AG09309 (cell line): ENCODE measurements around the gene KCNG4.

Experiments
- DNase-seq: peaks from one replicate; pipeline ENCODE4 v3.0.0-alpha.2; 2010; ENCODE audit warnings: low read depth
- H3K4me3 ChIP-seq: 2 replicates; pipeline ENCODE4 v1.5.1; 2011; ENCODE audit warnings: mild to moderate bottlenecking, low read depth, low read length, moderate library complexity; ENCODE audit not compliant: control insufficient read depth
- TF ChIP-seq, protein P1 (sequence below): IDR thresholded peaks from 2 replicates; pipeline ENCODE4 v1.5.1; 2011; ENCODE audit warnings: mild to moderate bottlenecking, low read depth, low read length, inconsistent platforms; ENCODE audit not compliant: insufficient read depth, control insufficient read depth; ENCODE audit errors: missing control alignments

Gene KCNG4

DNA sequence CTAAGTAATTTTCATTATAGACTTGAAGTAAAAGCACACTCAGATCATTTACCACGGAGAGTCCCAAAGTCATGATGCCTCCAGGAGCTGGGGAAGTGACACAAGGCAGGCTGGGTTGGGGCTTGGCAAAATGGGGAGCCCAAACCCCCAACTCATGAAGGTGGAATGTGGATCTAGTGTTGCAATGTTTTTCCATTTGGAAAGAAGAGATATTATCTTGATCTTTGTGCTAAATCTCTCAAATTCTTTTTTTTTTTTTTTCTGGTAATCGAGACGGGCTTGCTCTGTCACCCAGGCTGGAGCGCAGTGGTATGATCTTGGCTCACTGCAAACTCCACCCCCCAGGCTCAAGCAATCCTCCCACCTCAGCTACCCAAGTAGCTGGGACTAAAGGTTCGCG lies 7.5 kb upstream of the KCNG4 start:
- no peak overlapping the region for H3K4me3 ChIP-seq
- no peak for DNase-seq
- TF ChIP-seq, protein P1, sequence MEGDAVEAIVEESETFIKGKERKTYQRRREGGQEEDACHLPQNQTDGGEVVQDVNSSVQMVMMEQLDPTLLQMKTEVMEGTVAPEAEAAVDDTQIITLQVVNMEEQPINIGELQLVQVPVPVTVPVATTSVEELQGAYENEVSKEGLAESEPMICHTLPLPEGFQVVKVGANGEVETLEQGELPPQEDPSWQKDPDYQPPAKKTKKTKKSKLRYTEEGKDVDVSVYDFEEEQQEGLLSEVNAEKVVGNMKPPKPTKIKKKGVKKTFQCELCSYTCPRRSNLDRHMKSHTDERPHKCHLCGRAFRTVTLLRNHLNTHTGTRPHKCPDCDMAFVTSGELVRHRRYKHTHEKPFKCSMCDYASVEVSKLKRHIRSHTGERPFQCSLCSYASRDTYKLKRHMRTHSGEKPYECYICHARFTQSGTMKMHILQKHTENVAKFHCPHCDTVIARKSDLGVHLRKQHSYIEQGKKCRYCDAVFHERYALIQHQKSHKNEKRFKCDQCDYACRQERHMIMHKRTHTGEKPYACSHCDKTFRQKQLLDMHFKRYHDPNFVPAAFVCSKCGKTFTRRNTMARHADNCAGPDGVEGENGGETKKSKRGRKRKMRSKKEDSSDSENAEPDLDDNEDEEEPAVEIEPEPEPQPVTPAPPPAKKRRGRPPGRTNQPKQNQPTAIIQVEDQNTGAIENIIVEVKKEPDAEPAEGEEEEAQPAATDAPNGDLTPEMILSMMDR: no peak

DNA sequence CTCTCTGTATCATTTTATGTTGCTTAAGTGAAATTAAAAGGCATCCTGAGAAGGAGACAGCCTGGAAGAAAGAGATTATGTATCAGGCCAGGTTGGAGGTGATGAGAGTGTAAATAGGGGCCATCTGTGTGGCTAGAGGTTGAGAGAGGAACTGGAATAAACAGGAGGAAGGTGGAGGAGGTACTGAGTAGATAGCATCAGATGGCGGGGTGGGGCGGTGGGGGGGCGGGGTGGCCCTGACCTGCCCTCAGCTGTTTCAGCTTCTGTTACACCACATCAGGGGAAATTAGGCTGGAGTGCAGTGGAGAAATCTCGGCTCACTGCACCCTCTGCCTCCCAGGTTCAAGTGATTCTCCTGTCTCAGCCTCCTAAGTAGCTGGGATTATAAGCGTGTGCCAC lies 6.9 kb upstream of the KCNG4 start:
- TF ChIP-seq, protein P1: no peak
- no peak overlapping the region for H3K4me3 ChIP-seq
- no peak for DNase-seq

DNA sequence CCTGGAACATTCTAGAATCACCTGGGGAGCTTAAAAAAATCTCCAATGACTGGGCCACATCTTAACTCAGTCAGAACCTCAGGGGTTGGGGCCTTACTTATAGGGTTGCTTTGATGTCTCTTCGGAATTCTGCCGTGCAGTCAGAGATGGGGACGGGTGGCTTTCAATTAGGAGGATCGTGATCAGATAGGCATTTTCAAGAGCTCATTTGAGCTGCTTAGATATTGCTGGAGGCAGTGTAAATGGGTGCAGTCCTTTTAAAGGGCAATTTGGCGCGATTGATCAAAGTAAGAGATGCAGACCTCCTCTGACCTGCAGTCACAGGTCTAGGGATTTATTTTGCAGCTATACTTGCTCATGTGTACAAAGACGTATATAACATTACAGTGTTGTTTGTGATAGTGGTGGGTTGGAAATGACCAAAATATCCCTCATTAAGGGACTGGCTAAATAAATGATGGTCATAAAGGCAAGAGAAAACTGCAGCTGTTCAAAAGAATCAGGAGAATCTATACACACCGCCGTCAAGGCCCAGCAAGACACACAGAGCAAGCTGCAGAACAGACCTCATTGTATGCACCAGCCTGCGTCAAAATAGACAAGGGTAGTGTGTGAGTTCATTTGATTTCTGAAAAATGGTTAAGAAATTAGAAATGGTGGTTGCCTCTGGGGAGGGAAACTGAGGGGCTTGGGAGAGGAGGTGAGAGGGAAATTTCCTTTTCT lies 6.3 kb upstream of the KCNG4 start:
- DNase-seq: no peak
- no peak overlapping the region for H3K4me3 ChIP-seq
- TF ChIP-seq, protein P1: no peak

DNA sequence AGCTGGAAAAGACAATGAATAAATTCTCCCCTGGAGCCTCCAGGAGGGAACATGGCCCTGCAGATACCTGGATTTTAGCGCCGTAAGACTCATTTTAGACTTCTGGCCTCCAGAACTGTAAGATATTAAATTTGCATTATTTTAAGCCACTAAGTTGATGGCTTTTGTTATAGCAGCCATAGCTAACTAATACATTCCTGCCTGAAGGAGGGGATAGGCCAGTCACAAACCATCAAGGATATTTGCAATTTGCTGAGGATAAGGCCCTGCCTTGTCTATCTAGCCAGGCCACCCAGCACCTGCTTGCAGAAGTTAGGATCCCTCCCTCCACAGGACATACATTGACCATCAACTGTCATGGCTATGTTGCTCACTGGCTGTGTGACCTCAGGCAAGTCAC lies 4.9 kb upstream of the KCNG4 start:
- TF ChIP-seq, protein P1: no peak
- H3K4me3 ChIP-seq: no peak overlapping the region
- no peak for DNase-seq

DNA sequence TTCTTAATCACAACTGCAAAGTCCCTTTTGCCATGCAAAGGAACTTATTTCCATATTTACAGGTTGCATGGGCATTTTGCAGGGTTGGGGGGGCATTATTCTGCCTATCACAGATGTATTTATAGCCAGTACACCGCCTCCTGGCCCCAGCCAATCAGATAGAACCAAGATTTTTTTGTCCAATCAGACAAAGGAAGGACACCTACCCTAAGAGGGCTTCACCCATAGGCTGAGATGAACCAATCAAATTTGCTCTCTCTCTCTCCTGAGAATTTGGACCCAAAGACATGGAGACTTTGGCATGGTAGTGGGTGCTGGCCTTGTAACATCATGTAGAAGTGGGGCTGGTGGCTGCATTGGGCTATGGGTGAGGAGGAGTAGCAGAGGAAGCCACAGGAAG lies 3.9 kb upstream of the KCNG4 start:
- TF ChIP-seq, protein P1: no peak
- DNase-seq: no peak

DNA sequence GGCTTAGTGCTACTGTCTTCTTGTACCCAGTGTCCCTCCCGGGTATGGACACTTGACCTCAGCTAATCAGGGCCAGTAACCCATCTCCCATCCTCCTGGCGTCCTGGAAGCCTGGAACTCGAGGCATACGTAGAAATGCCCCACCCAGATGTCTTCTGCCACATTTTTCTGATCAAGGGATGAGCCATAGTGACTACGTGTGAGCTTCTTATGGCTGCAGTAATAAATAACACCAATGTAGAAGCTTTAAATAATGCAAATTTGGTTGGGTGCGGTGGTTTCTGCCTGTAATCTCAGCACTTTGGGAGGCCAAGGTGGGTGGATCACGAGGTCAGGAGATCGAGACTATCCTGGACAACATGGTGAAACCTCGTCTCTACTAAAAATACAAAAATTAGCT lies 3.0 kb upstream of the KCNG4 start:
- no peak overlapping the region for H3K4me3 ChIP-seq
- no peak for DNase-seq
- TF ChIP-seq, protein P1: no peak

More for the DNA sequence above, 3.9 kb upstream of the KCNG4 start:
- no peak overlapping the region for H3K4me3 ChIP-seq
